ENCODE measurements around the gene LINGO1.

The LINGO1 gene

DNA sequence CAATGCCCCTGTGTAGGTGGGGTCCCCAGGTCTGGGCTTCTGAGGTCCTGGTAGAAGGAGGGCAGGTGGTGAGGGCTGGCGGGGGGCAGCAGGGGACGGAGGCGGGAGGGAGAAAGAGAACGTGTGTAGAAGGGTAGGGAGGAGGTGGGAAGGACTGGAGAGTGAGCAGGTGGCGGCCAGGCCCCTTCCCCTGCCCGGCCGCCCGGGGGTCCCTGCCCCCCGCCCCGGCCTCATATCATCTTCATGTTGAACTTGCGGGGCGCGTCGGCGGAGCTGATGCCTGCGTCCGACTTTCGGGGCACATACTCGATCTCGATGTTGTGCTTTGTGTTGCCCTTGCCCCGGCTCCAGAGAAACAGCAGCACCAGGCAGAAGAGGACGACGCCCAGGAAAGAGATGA lies 18.9 kb downstream of the LINGO1 start:
- DNase-seq: no peak

- DNase-seq: no peak
Observed at GRCh38 chr15:77612958-77613601, 19.6 kb downstream of the LINGO1 start.

- DNase-seq: no peak
Observed at GRCh38 chr15:77611767-77612166, 20.9 kb downstream of the LINGO1 start.

- no peak for DNase-seq
Observed at GRCh38 chr15:77610731-77611130, 22.0 kb downstream of the LINGO1 start.

GRCh38 chr15:77609558-77609957 lies 23.2 kb downstream of the LINGO1 start:
- no peak for DNase-seq

DNA sequence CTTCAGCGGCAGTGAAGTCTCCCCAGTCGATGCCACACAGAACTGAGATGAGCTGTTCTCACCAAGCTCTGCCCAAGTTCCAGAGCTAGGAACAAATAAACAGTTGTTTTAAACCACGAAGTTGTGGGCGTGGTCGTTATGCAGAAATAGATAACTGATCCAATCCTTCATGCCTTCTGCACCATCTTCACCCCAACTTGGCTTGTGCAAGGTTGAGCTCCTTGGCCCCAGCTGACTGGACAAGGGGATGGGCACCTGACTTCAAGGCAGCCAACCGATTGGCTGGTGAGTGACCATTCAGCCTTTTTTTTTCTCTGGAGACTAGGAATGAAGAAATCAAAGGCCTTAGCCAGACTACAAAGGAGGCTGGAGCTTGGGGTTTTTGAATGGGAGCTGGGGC lies 23.9 kb downstream of the LINGO1 start:
- no peak for DNase-seq

GRCh38 chr15:77607894-77608261 lies 24.8 kb downstream of the LINGO1 start:
- peak; percentile 84 for DNase-seq

DNA sequence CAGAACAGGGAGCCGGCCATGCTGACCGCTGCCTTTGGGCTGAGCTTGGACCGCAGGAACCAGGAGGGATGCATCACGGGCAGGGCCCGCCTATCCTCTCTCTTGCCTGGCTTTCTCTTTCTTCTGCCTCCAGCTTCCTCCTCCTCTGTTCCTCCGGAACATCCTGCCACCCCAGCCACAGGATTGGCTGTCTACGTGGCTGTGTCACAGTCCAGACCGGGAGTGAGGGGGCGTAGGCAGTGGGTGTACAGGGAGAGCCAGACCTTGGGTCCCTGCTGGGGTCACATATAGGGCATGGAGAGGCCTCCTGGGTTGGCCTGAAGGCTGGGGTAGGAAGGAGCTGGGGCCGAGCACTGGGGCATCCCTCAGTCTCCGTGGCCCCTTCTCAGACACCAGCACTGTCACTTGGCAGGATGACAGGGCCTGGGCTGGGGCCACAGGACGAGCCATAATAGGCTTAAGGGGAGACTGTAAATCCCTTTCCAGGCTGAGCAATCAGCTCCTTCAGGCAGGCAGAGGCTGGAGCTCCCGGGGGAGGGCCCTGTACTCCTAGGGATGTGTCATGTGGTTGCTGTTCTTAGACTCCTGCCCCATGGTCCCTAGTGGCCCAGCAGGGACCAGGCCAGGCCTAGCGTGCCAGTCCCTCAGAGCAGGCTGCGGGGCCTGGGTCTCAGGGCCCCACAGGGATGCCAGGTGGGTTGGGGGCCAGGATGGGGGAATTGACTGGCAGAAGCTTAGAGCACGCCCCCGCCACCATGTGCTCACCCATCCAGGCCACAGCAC lies 25.4 kb downstream of the LINGO1 start:
- DNase-seq: peak; percentile 82

DNA sequence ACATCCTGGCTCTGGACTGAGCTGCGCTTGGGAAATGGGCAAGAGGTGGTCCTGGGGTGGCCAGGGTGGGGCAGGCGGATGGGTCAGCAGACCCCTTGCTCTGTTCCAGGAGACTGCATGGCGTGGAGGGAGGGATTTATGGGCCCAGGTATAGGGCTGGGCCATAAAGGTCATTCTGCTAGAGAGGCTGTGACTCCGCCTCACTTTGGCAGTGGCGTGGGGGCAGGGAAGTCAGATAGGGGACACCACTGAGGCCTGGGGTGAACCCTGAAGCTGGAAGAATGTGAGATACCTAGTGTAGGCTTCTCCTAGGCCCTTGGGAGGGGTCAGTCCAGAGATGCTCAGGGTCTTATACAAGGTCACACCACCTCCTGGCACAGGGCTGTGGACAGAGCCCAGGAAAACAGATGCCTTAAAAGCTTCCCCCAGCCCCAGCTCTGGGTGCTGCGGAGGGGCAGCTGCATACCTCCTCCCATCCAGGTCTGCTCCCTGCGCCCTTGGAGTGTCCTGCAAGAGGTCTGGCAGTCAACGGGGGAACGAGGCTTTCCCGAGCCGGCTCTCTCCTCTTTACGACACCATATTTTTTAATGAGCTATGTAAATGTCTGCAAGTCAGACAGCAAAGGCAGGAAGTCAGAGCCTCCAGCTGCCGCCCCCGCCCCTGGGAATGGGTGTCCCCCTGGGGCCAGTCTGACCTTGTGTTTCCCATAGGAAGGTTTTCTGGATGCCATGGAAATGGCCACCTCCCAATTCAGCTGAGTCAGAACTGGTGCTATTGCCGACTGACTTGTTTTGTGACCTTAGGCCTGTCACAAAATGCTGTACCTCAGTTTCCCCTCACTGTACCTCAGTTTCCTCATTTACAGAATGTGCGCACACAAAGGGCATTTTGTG lies 26.3 kb downstream of the LINGO1 start:
- DNase-seq: peak; percentile 15

DNA sequence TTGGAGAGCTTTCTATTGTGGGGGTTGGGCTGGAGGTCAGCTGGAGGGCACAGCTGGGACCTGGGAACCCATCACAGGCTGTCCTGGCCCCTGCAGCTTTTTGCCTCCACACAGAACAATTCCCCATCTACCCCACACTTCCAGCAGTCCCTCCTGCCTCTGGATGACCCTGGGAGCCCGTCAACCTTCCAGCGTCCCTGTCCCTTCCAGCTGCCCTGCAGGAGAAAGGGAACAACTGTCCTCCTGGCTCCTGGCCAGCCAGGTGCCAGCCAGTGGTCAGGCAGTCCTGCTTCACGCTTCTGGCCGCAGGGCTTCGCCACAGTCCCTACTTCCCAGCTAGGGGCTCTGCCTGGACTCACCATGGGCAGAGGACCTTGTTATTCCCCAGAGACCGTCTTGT lies 27.2 kb downstream of the LINGO1 start:
- no peak for DNase-seq

DNA sequence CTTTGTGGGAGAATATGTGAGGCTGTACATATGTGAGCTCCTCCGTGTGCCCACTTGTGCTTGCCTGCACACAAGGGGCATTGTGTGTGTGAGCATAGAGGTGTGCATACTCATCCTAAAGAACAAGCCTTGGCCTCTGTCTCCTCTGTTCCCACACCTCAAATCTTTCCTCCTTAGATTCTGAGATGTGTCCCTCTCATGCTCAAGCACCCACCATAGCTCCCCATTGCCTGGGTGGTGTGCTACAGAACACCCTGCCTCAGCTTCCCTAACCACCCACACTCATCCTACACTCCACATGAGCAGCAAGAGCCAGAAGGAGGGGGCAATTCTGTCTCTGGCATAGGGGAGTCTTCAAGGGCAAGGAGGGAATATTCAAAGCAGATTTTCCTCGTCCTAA lies 27.7 kb downstream of the LINGO1 start:
- no peak for DNase-seq

DNA sequence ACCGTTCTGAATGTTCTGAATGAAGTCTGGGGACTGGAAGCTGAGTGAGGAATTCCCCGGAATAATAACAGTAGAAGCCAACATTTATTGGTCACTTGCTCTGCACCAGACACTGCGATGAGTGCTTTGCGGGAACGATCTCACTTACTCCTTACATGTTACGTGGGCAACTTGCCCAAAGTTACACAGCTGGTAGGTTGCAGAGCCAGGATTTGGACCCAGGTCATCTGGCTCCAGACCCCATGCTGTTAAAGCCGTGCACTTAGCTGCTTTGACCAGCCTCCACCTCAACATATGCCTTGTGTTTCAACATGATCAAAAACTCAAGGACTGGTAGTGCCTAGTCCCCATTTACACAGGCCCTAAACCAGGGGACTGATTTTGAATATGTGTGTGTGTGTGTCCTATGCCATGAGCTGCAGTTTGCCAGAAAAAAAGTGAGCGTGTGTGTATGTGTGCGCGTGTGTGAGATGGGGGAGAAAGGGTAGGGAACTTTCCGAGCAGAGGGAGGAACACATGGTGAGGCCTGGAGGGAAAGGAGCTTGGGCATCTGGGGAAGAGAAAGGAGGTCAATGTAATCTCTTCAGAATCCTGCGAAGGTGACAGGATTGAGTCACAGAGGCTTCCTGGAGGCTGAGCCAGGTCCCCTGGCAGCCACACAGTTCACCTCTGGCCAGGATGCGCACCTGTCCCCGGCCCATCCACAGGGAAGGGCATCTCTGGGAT lies 28.9 kb downstream of the LINGO1 start:
- DNase-seq: no peak

DNA sequence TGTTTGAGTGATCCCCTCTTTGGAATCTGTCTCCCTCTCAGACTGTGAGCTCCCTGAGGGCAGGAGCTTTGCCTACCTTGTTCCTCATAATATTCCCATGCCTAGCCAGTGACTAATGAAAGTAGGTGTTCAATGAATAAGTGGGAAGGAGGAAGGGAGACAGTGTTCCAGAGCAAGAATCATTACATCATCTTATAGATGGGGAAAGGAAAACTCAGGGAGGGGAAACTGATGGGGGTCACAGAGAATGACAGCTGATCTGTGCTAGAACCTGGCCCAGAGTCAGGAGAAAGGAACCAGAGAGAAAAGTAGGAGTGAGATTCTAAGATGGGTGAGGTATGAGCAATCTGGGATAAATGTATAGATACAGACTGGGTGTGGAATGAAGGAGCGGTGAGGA lies 29.9 kb downstream of the LINGO1 start:
- no peak for DNase-seq

DNA sequence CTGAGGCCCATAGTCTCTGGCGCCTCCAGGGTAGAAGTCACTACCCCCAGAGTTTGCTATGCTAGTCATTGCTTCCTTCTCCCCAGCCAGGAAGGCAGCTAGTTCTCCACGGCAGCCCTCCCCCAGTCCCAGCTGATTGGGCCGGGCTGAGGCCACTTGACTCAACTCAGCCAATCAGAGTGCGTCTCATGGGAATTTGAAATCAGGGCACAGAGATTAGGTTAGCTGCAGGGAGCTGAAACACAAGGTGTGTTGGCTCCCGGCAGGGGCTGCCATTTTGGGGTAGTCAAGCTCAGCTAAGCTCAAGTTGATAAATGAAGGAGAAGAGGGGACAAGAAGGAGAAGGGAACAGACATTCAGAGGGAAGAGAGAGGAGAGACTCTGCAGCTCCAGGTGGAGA lies 32.8 kb downstream of the LINGO1 start:
- peak; percentile 54 for DNase-seq

- no peak for DNase-seq
Observed at GRCh38 chr15:77599357-77599756, 33.4 kb downstream of the LINGO1 start.

GRCh38 chr15:77598644-77599043 lies 34.1 kb downstream of the LINGO1 start:
- DNase-seq: no peak

DNA sequence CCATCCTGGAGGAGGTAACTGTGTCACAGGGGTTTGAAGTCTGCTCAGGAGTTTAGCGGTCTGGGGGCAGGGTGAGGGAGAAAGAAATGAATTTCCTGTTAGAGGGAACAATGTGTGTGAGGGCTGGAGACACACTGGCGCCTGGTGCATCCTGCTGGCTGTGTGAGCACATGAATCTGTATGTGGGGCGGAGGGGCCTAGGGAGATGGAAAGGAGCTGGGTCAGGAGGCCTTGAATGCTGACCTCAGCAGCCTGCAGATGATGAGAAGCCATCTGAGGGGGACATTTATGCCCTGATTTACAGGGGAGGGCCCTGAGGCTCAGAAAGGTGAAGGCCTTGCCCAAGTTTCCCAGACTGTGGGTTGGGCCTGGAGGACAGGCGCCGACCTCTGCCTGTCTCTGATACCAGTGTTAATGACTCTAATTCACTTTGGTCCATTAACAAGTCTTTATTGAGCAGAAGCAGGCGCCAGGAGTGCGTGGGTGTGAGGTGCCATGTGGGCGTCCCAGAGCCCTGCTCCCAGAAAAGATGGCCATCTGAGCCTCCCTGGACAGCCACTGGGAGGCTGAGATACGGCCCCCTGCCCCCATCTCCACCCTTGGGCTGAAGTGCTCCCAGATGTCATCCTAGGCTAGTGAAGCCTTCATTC lies 34.8 kb downstream of the LINGO1 start:
- no peak for DNase-seq

DNA sequence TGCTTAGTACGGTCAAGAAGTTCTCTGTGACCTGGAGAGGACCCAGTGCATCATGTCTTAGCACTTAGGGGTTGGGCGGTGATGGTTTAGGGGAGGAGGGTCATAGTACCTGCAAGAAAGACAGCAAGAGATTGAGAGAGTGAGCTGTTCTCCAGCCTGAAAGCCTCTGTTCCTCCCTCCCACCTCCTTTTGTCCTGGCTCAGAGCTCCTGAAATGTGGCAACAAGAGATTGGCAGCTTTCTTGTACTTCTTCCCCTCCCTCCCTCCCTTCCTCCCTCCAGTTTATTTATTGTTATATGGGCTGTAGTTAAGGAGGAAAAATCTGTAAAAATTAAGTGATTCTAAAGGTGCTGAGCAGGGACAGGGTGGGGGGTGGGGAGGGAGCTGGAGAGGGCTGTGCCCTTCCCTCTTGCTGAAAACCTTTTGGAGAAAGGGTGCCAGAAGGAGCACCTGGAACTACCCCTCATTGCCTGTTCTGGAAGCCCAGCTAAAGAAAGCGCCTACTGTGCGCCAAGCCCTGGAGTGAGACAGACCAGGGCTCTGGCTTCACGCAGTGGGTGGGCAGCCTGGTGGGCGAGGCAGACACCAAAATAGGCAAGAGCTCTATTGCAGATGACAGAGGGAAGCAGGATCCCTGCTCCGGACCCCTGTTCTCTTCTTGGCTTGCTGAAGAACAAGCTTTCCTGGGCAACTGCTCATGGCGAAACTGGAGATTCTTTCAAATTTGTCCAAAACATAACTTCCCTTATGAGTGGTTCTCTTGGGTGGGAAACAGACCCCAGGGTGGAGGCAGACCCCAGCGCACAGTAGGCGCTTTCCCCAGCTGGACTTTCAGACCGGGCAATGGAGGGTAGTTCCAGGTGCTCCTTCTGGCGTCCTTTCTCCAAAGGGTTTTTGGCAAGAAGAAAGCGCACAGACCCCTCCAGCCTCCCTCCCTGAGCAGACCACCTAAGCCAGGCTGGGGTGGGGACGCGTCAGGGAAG lies 35.6 kb downstream of the LINGO1 start:
- DNase-seq: no peak

- DNase-seq: no peak
Observed at GRCh38 chr15:77595231-77595630, 37.5 kb downstream of the LINGO1 start.

- DNase-seq: no peak
Observed at GRCh38 chr15:77592758-77593157, 40.0 kb downstream of the LINGO1 start.

DNA sequence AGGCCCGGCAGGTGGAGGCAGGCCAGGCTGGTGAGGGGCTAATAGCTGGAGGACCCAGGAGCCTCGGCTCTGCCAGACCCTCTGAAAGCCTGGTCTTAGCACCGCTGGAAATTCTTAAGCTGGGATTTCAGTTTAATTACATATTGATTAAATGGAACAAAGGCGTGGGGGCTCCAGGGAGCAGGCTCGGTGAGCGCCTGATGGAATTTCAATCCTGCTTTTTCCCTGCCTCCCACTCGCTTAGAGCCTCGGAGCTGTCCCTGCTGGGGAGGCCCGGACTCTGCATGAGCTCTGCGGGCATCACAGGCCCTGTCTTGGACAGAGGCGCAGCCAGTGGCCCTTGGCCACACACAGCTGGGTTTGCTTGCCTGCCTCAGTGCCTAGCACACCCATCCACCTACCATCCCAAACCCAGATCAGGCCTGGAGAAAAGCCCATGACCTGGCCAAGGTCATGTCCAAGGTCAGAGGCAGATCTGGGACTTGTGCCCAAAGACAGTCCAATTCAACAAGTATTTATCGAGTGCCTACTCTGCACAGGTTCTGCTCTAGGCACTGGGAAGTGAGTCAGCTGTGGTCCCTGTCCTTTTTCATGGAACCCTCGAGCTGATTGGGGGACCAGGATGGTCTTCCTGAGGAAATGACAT lies 40.6 kb downstream of the LINGO1 start:
- no peak for DNase-seq

Measured in NCI-H2171 (cell line).